OCI-LY3 (cell line): ENCODE data around the gene BACE2.

Experiments used
- CTCF ChIP-seq: fragments of 200-600, 300-600 bp; sonication (generic); IDR thresholded peaks from 2 replicates; pipeline ENCODE4 v1.5.1; 2014; ENCODE audit warnings: antibody characterized with exemption, low read length, low read depth
- EZH2phosphoT487 ChIP-seq: fragments of 200-600 bp; shearing (Covaris generic); IDR thresholded peaks from 2 replicates; pipeline ENCODE4 v1.6.1; 2018; ENCODE audit warnings: antibody characterized with exemption, mixed run types, low read depth

GRCh38 chr21:41315726-41316125 lies 147.8 kb downstream of the BACE2 start:
- TF ChIP-seq CTCF (no peak), EZH2phosphoT487 (no peak)
